HepG2 (cell line): ENCODE data around the gene SMYD4. TPM values are rescaled to one million over a fixed set of nuclear protein-coding genes. Genes with fewer than 3 reads are reported as not detected.

Experiments used
- ATAC-seq: fragments of 200-7000 bp; cut with Tn5 transposase; 3 replicates; pipeline ENCODE4 v1.9.1; 2020; ENCODE audit warnings: mild to moderate bottlenecking, moderate library complexity
- BruUV-seq: library from RNA; stranded (reverse); fragments of 400-500 nt; replicated peaks from 2 replicates; lab custom pipeline; 2021; lab: Mats Ljungman, UMichigan
- CTCF ChIA-PET: fragments of 300-600 bp; formaldehyde crosslinking; extraction: SDS; loops from one replicate; lab custom pipeline; 2021; ENCODE audit warnings: low total read pairs, inconsistent platforms, low intra/inter-chr PET ratio; lab: Yijun Ruan, JAX
- POLR2A ChIA-PET: fragments of 350-600 bp; sonication (Branson Sonifier 250); formaldehyde crosslinking; loops from one replicate; lab custom pipeline; 2020; ENCODE audit warnings: antibody characterized with exemption, inconsistent platforms; lab: Yijun Ruan, JAX
- DNase-seq: peaks from one replicate; pipeline ENCODE4 v3.0.0-alpha.2; 2015; ENCODE audit warnings: low spot score
- FAIRE-seq: peaks from 3 replicates; lab custom pipeline; 2011; peaks lifted over from hg19 to GRCh38; lab: Jason Lieb, UNC
- H2AFZ ChIP-seq: one replicate; pipeline ENCODE4 v1.6.1; 2011; ENCODE audit warnings: low read length, inconsistent platforms
- H3K27ac ChIP-seq: fragments of 300-600 bp; 3 replicates; pipeline ENCODE4 v1.8.0; 2011; ENCODE audit warnings: mixed run types, mild to moderate bottlenecking, mixed read lengths, low read length, inconsistent platforms; ENCODE audit not compliant: insufficient read depth; ENCODE audit errors: extremely low read length
- H3K27me3 ChIP-seq, 2 experiments: fragments of 200-600 bp in 1 of 2; 2 replicates in 1 of 2; 3 replicates in 1 of 2; pipeline versions ENCODE4 v1.6.0 to v1.8.0; 2011; ENCODE audit warnings: low read length in 2 of 2, mild to moderate bottlenecking in 2 of 2, moderate library complexity in 2 of 2, inconsistent platforms in 1 of 2; ENCODE audit not compliant: insufficient read depth in 2 of 2, control insufficient read depth in 1 of 2
- H3K36me3 ChIP-seq, 2 experiments: fragments of 200-600 bp in 1 of 2; replicated peaks in 1 of 2; 2 replicates in 1 of 2; 3 replicates in 1 of 2; pipeline versions ENCODE4 v1.5.1 to v1.8.0; 2011; ENCODE audit warnings: low read length in 2 of 2, inconsistent platforms in 1 of 2; ENCODE audit not compliant: insufficient read depth in 2 of 2, control insufficient read depth in 1 of 2
- H3K4me1 ChIP-seq: 2 replicates; pipeline ENCODE4 v1.5.1; 2012; ENCODE audit warnings: low read length, inconsistent platforms; ENCODE audit not compliant: insufficient read depth
- H3K4me2 ChIP-seq: 2 replicates; pipeline ENCODE4 v1.6.0; 2011; ENCODE audit warnings: low read depth, low read length, inconsistent platforms
- H3K4me3 ChIP-seq, 3 experiments: fragments of 200-600 bp in 1 of 3; sonication (generic), shearing (Covaris generic) in 1 of 3; replicated peaks in 1 of 3; 2 replicates each; pipeline ENCODE4 v1.5.1; 2011 to 2016; ENCODE audit warnings: low read length in 3 of 3, inconsistent platforms in 2 of 3, low read depth in 2 of 3, mild to moderate bottlenecking in 2 of 3, control low read depth in 1 of 3, mixed read lengths in 1 of 3; ENCODE audit not compliant: insufficient read depth in 1 of 3
- H3K79me2 ChIP-seq: one replicate; pipeline ENCODE4 v1.6.1; 2011; ENCODE audit warnings: low read length, inconsistent platforms; ENCODE audit not compliant: insufficient read depth
- H3K9ac ChIP-seq: 2 replicates; pipeline ENCODE4 v1.6.0; 2011; ENCODE audit warnings: mild to moderate bottlenecking, low read depth, low read length, inconsistent platforms; ENCODE audit not compliant: insufficient read depth
- H3K9me3 ChIP-seq: 2 replicates; pipeline ENCODE4 v1.5.1; 2012; ENCODE audit warnings: mild to moderate bottlenecking, low read length
- H4K20me1 ChIP-seq: 2 replicates; pipeline ENCODE4 v1.6.0; 2011; ENCODE audit warnings: inconsistent platforms, mild to moderate bottlenecking, low read length, moderate library complexity; ENCODE audit not compliant: insufficient read depth
- MBNL3 ChIP-seq: fragments of 250-450 bp; sonication (Bioruptor Pico); conservative IDR thresholded peaks from 2 replicates; pipeline ENCODE4 v1.8.0; 2022; ENCODE audit warnings: mild to moderate bottlenecking, inconsistent platforms
- NFIC ChIP-seq: IDR thresholded peaks from 2 replicates; pipeline ENCODE4 v1.6.1; 2012; ENCODE audit warnings: mild to moderate bottlenecking, low read length, inconsistent platforms
- RFX3 ChIP-seq: IDR thresholded peaks from 2 replicates; pipeline ENCODE4 v1.6.1; 2016; ENCODE audit warnings: missing biosample characterization, missing genetic modification reagents
- RNF219 ChIP-seq: sonication (generic); formaldehyde crosslinking; IDR thresholded peaks from 2 replicates; pipeline ENCODE4 v1.5.0; 2020; ENCODE audit warnings: mild to moderate bottlenecking, missing genetic modification reagents
- SALL2 ChIP-seq: sonication (generic); formaldehyde crosslinking; IDR thresholded peaks from 2 replicates; pipeline ENCODE4 v1.8.1; 2023; ENCODE audit warnings: mild to moderate bottlenecking, missing genetic modification reagents, inconsistent platforms
- SCMH1 ChIP-seq: sonication (generic); formaldehyde crosslinking; IDR thresholded peaks from 2 replicates; pipeline ENCODE4 v1.9.0; 2021; ENCODE audit warnings: missing genetic modification reagents, mild to moderate bottlenecking, borderline replicate concordance
- ZNF12 ChIP-seq: sonication (generic); formaldehyde crosslinking; IDR thresholded peaks from 2 replicates; pipeline ENCODE4 v1.5.0; 2020; ENCODE audit warnings: missing genetic modification reagents
- ZNF451 ChIP-seq: sonication (generic); formaldehyde crosslinking; IDR thresholded peaks from 2 replicates; pipeline ENCODE4 v1.5.0; 2020; ENCODE audit warnings: mild to moderate bottlenecking, missing genetic modification reagents
- ZNF619 ChIP-seq: sonication (generic); formaldehyde crosslinking; IDR thresholded peaks from 2 replicates; pipeline ENCODE4 v1.4.0; 2020; ENCODE audit warnings: mild to moderate bottlenecking, missing genetic modification reagents
- WGBS: methylation state at CpG from one replicate; pipeline ENCODE4 v1.1.6; 2017; ENCODE audit warnings: low lambda C conversion rate; 5-methylcytosine and 5-hydroxymethylcytosine counted together
- in situ Hi-C: cut with HindIII; loops from 2 replicates; pipeline ENCODE4 v1.10.0; 2017; ENCODE audit warnings: low pct_unique_long_range_greater_than_20kb; ENCODE audit not compliant: extremely low pct_ligation_motif_present
- intact Hi-C: fragments of 100-400 bp; cut with micrococcal nuclease; formaldehyde crosslinking; loops from one replicate; pipeline ENCODE4 v1.10.0; 2022; ENCODE audit not compliant: unreplicated experiment
- polyA plus RNA-seq, 8 experiments: library from polyadenylated mRNA; depleted of rRNA in 3 of 8; stranded (reverse) in 7 of 8; unstranded in 1 of 8; fragments of >200 nt; fragmentation: Illumina TruSeq in 4 of 8; extraction: Trizol in 4 of 8; gene quantifications; 2 replicates each; pipeline versions ENCODE4 v1.2.1 to v1.2.3, GENCODE V29; 2011 to 2016; ENCODE audit warnings: low read depth in 4 of 8, missing spikeins in 1 of 8, mixed read lengths in 1 of 8; ENCODE audit not compliant: insufficient read depth in 1 of 8
- total RNA-seq, 5 experiments: library from RNA; depleted of rRNA; stranded (reverse); fragments of >200 nt; fragmentation: Illumina TruSeq; extraction: Trizol; gene quantifications; 2 replicates each; pipeline ENCODE4 v1.2.3, GENCODE V29; 2016; ENCODE audit warnings: low read depth in 1 of 5

Gene SMYD4
- total and polyA plus RNA-seq, 2 of the 13 experiments (the other 11 are each of a cell fraction or from before 2014, with no cell fraction given) = 7.4 to 11.3 TPM

- H3K9me3 ChIP-seq = no peaks in the 10 kb centered on the region
- H3K4me3 ChIP-seq = no peak overlapping the region
- H3K4me1 ChIP-seq = peaks cover 46% of the 10 kb centered on the region
- H3K79me2 ChIP-seq = peaks cover 16% of the 10 kb centered on the region
- no peaks in the 10 kb centered on the region for H3K27me3 ChIP-seq
- in situ Hi-C loops = no loop called here
- TF ChIP-seq ZNF451 (CRISPR knock-in tag) (no peak), RNF219 (CRISPR knock-in tag) (no peak), SCMH1 (CRISPR knock-in tag) (no peak), NFIC (no peak), ZNF619 (CRISPR knock-in tag) (no peak), ZNF12 (no peak), MBNL3 (CRISPR knock-in tag) (no peak), SALL2 (CRISPR knock-in tag) (no peak), RFX3 (CRISPR knock-in tag) (no peak)
- ATAC-seq (no peak), DNase-seq (no peak), FAIRE-seq (no peak)
- H4K20me1 ChIP-seq = peaks cover 3% of the 10 kb centered on the region; the same call in 1 of the 2 replicates
- ChIA-PET CTCF (no interaction called here), POLR2A (interaction anchor here (4.4 kb wide), 1 partner anchor 12 kb away, joined by 67 read pairs; no protein-coding TSS in a partner anchor)
- intact Hi-C loops = no loop called here
- no peak overlapping the region for H3K4me2 ChIP-seq
- BruUV-seq = no TSS peak
- H3K9ac ChIP-seq = no peak overlapping the region
- H2AFZ ChIP-seq = no peak overlapping the region
- WGBS = 88% methylated on average over 5 of the region's 5 CpGs
- no peak overlapping the region for H3K27ac ChIP-seq
- H3K36me3 ChIP-seq = no peaks in the 10 kb centered on the region
Measured at GRCh38 chr17:1759529-1759928, 70.2 kb downstream of the SMYD4 start.
